Fibroblast of lung (primary cell): ENCODE results near the gene MCM10. TPM values are rescaled to one million over a fixed set of nuclear protein-coding genes. Genes with fewer than 3 reads are reported as not detected.
A peak's percentile ranks its signal among the peaks of the same experiment; 100 is the strongest.

ENCODE experiments used
- DNase-seq, 2 donors: peaks; one replicate each; pipeline versions ENCODE4 v3.0.0 to v3.0.0-alpha.2; 2010; ENCODE audit warnings: low read depth in 2 of 2
- H2AFZ ChIP-seq: 2 replicates; pipeline ENCODE4 v1.5.1; 2012; ENCODE audit warnings: low read length, control low read depth, inconsistent platforms
- H3K27ac ChIP-seq: 2 replicates; pipeline ENCODE4 v1.5.1; 2011; ENCODE audit warnings: low read length, control low read depth; ENCODE audit not compliant: insufficient read depth
- H3K27me3 ChIP-seq: 2 replicates; pipeline ENCODE4 v1.5.1; 2011; ENCODE audit warnings: mild to moderate bottlenecking, low read length; ENCODE audit not compliant: control insufficient read depth, insufficient read depth
- H3K36me3 ChIP-seq: 2 replicates; pipeline ENCODE4 v1.5.1; 2011; ENCODE audit warnings: low read length; ENCODE audit not compliant: control insufficient read depth, insufficient read depth
- H3K4me1 ChIP-seq: 2 replicates; pipeline ENCODE4 v1.5.1; 2011; ENCODE audit warnings: low read length; ENCODE audit not compliant: control insufficient read depth, insufficient read depth; ENCODE audit errors: extremely low read depth
- H3K4me2 ChIP-seq: 2 replicates; pipeline ENCODE4 v1.5.1; 2011; ENCODE audit warnings: low read length, control low read depth; ENCODE audit not compliant: insufficient read depth; ENCODE audit errors: extremely low read depth
- H3K4me3 ChIP-seq, 4 experiments: fragments of 200-600 bp in 1 of 4; sonication (generic) in 1 of 4; replicated peaks in 1 of 4; 2 replicates each; pipeline ENCODE4 v1.5.1; 2011 to 2016; ENCODE audit warnings: low read length in 4 of 4, low read depth in 3 of 4, mild to moderate bottlenecking in 3 of 4, control low read depth in 2 of 4, inconsistent platforms in 1 of 4, mixed read lengths in 1 of 4; ENCODE audit not compliant: insufficient read depth in 1 of 4; ENCODE audit errors: control extremely low read depth in 1 of 4
- H3K79me2 ChIP-seq: 2 replicates; pipeline ENCODE4 v1.5.1; 2012; ENCODE audit warnings: mild to moderate bottlenecking, low read length, inconsistent platforms; ENCODE audit not compliant: control insufficient read depth, insufficient read depth
- H3K9ac ChIP-seq: 2 replicates; pipeline ENCODE4 v1.5.1; 2011; ENCODE audit warnings: mild to moderate bottlenecking, low read length, control low read depth; ENCODE audit not compliant: insufficient read depth
- H3K9me3 ChIP-seq: 2 replicates; pipeline ENCODE4 v1.5.1; 2012; ENCODE audit warnings: low read depth, low read length; ENCODE audit not compliant: control insufficient read depth, insufficient read depth
- H4K20me1 ChIP-seq: 2 replicates; pipeline ENCODE4 v1.5.1; 2011; ENCODE audit warnings: low read length; ENCODE audit not compliant: control insufficient read depth, insufficient read depth; ENCODE audit errors: extremely low read depth
- CTCF ChIP-seq, 2 donors: IDR thresholded peaks in 1 of 2; conservative IDR thresholded peaks in 1 of 2; 1 replicate in 1 of 2; 2 replicates in 1 of 2; pipeline ENCODE4 v1.5.1; 2011 to 2012; ENCODE audit warnings: low read length in 2 of 2, control low read depth in 1 of 2, inconsistent platforms in 1 of 2, low read depth in 1 of 2, mild to moderate bottlenecking in 1 of 2
- EZH2 ChIP-seq: IDR thresholded peaks from 2 replicates; pipeline ENCODE4 v1.5.1; 2012; ENCODE audit warnings: low read length, control low read depth, mild to moderate bottlenecking; ENCODE audit errors: missing control alignments
- polyA plus RNA-seq, 2 donors: library from polyadenylated mRNA; depleted of rRNA in 1 of 2; stranded (reverse) in 1 of 2; unstranded in 1 of 2; fragments of >200 nt; gene quantifications; 2 replicates each; pipeline ENCODE4 v1.2.1, GENCODE V29; 2011 to 2012; ENCODE audit warnings: missing spikeins in 1 of 2
- total RNA-seq: library from RNA; depleted of rRNA; stranded (reverse); fragments of >200 nt; gene quantifications from 2 replicates; pipeline ENCODE4 v1.2.1, GENCODE V29; 2014

The MCM10 gene
- total and polyA plus RNA-seq, 2 donors (not counting 1 experiment from before 2014, with no cell fraction given) = 0.83 to 3.1 TPM

DNA sequence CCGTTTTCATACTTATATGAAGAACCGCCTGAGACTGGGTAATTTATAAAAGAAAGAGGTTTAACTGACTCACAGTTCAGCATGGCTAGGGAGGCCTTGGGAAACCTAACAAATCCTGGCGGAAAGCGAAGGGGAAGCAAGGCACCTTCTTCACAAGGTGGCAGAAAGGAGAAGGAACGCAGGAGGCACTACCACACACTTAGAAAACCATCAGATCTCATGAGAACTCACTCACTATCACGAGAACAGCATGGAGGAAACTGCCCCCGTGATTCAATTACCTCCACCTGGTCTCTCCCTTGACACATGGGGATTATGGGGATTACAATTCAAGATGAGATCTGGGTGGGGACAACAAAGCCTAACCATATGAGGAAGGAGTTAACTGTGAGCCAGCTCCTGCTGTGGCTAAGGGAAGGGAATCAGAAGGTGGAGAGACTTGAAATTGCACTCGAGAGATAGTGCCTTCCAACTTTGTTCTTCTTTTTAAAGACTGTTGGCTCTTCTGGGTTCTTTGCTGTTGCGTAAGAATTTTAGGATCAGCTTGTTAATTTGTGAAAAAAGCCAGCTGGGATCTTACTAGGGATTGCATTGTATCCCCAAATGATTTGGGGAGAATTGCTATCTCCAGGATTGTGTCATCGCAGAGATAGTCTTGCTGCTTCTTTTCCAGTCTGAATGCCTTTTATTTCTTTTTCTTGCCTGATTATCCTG, 40.4 kb upstream of the MCM10 start:
- Histone ChIP-seq H3K27me3 (no peaks in the 10 kb centered on the region), H3K4me2 (no peak overlapping the region), H3K79me2 (no peaks in the 10 kb centered on the region), H3K4me3 (no peak overlapping the region), H4K20me1 (no peaks in the 10 kb centered on the region), H3K9me3 (no peaks in the 10 kb centered on the region), H3K4me1 (no peaks in the 10 kb centered on the region), H3K36me3 (peaks cover 14% of the 10 kb centered on the region), H3K27ac (no peak overlapping the region), H3K9ac (no peak overlapping the region), H2AFZ (no peak overlapping the region)
- TF ChIP-seq EZH2 (no peak), CTCF (conservative IDR thresholded peaks at IDR 0.05 in 1 of 2, IDR thresholded peaks at IDR 0.05 in 1 of 2; ENCODE audit: low read depth in 1 of 2, low read length in 2 of 2) (no peak)
- peak in 1 of 2 donors; percentile 49 for DNase-seq

- no peak for DNase-seq
- H3K9me3 ChIP-seq = no peaks in the 10 kb centered on the region
- H3K4me1 ChIP-seq = no peaks in the 10 kb centered on the region
- no peak overlapping the region for H3K27ac ChIP-seq
- H3K79me2 ChIP-seq = no peaks in the 10 kb centered on the region
- H3K4me2 ChIP-seq = no peak overlapping the region
- no peak overlapping the region for H3K4me3 ChIP-seq
- H2AFZ ChIP-seq = no peak overlapping the region
- H4K20me1 ChIP-seq = no peaks in the 10 kb centered on the region
- no peak overlapping the region for H3K9ac ChIP-seq
- H3K36me3 ChIP-seq = peaks cover 14% of the 10 kb centered on the region
- TF ChIP-seq EZH2 = no peak
- TF ChIP-seq CTCF (conservative IDR thresholded peaks at IDR 0.05 in 1 of 2, IDR thresholded peaks at IDR 0.05 in 1 of 2; ENCODE audit: low read depth in 1 of 2, low read length in 2 of 2) = no peak
- H3K27me3 ChIP-seq = no peaks in the 10 kb centered on the region
Observed at GRCh38 chr10:13121500-13121854, 39.9 kb upstream of the MCM10 start.

GRCh38 chr10:13136651-13137050, 24.7 kb upstream of the MCM10 start:
- Histone ChIP-seq H2AFZ (no peak overlapping the region), H3K36me3 (peaks cover 17% of the 10 kb centered on the region), H3K27ac (no peak overlapping the region), H3K4me1 (no peaks in the 10 kb centered on the region), H3K79me2 (no peaks in the 10 kb centered on the region), H3K27me3 (no peaks in the 10 kb centered on the region), H3K4me2 (no peak overlapping the region), H3K9ac (no peak overlapping the region), H3K9me3 (no peaks in the 10 kb centered on the region), H4K20me1 (no peaks in the 10 kb centered on the region), H3K4me3 (no peak overlapping the region)
- no peak for TF ChIP-seq CTCF (conservative IDR thresholded peaks at IDR 0.05 in 1 of 2, IDR thresholded peaks at IDR 0.05 in 1 of 2; ENCODE audit: low read depth in 1 of 2, low read length in 2 of 2)
- no peak for TF ChIP-seq EZH2
- no peak for DNase-seq
